Smooth muscle cell (in vitro differentiated cells): Measurements from ENCODE around the gene LLGL2. TPM values are rescaled to one million over a fixed set of nuclear protein-coding genes. Genes with fewer than 3 reads are reported as not detected.

Source experiments
- DNase-seq: peaks from one replicate; lab custom pipeline; 2025; ENCODE audit not compliant: unreplicated experiment; lab: John Stamatoyannopoulos, UW
- H2AFZ ChIP-seq: fragments of 200-600 bp; sonication (generic); 2 replicates; pipeline ENCODE4 v1.6.0; 2016; ENCODE audit warnings: antibody characterized with exemption, low read depth, mild to moderate bottlenecking
- H3F3A ChIP-seq: fragments of 200-600 bp; sonication (generic); 2 replicates; pipeline ENCODE4 v1.6.0; 2017; ENCODE audit warnings: antibody characterized with exemption, low read depth
- H3K27ac ChIP-seq: fragments of 200-600 bp; sonication (generic); 2 replicates; pipeline ENCODE4 v1.5.1; 2016; ENCODE audit warnings: low read depth, mild to moderate bottlenecking
- H3K27me3 ChIP-seq: fragments of 200-600 bp; sonication (generic); 2 replicates; pipeline ENCODE4 v1.6.1; 2016; ENCODE audit warnings: low read depth, mild to moderate bottlenecking
- H3K36me3 ChIP-seq: fragments of 200-600 bp; sonication (generic); 2 replicates; pipeline ENCODE4 v1.5.1; 2016; ENCODE audit warnings: low read depth
- H3K4me1 ChIP-seq: fragments of 200-600 bp; sonication (generic); 2 replicates; pipeline ENCODE4 v1.5.1; 2016; ENCODE audit warnings: low read depth
- H3K4me2 ChIP-seq: fragments of 200-600 bp; sonication (generic); 2 replicates; pipeline ENCODE4 v1.6.0; 2016; ENCODE audit warnings: mild to moderate bottlenecking
- H3K4me3 ChIP-seq: fragments of 200-600 bp; sonication (generic); 2 replicates; pipeline ENCODE4 v1.5.1; 2016; ENCODE audit warnings: mild to moderate bottlenecking
- H3K79me2 ChIP-seq: fragments of 200-600 bp; sonication (generic); 2 replicates; pipeline ENCODE4 v1.6.0; 2016; ENCODE audit warnings: low read depth, mild to moderate bottlenecking
- H3K9ac ChIP-seq: fragments of 200-600 bp; sonication (generic); 2 replicates; pipeline ENCODE4 v1.6.0; 2016; ENCODE audit warnings: low read depth
- H3K9me3 ChIP-seq: fragments of 200-600 bp; sonication (generic); replicated peaks from 2 replicates; pipeline ENCODE4 v1.5.1; 2016; ENCODE audit warnings: low read depth
- H4K20me1 ChIP-seq: fragments of 200-600 bp; sonication (generic); 2 replicates; pipeline ENCODE4 v1.6.0; 2016; ENCODE audit warnings: low read depth
- WGBS: methylation state at CpG from one replicate; pipeline ENCODE4 v1.1.7; 2016; ENCODE audit warnings: low lambda C conversion rate; 5-methylcytosine and 5-hydroxymethylcytosine counted together
- polyA plus RNA-seq: library from polyadenylated mRNA; unstranded; fragments of >200 nt; fragmentation: Nextera tagmentation; extraction: Ambion mirVana; gene quantifications from 2 replicates; pipeline ENCODE4 v1.2.1, GENCODE V29; 2016
- total RNA-seq: library from RNA; depleted of rRNA; stranded (reverse); fragments of >200 nt; gene quantifications from 2 replicates; pipeline ENCODE4 v1.2.3, GENCODE V29; 2014
- TF ChIP-seq, protein P1 (sequence below): fragments of 200-600 bp; sonication (generic); IDR thresholded peaks from 2 replicates; pipeline ENCODE4 v1.5.1; 2017; ENCODE audit warnings: borderline replicate concordance, mild to moderate bottlenecking, antibody characterized with exemption; ENCODE audit not compliant: insufficient read depth, poor library complexity, severe bottlenecking

Gene LLGL2
- total and polyA plus RNA-seq, 2 experiments from 2014 or later: 9.9 to 12.7 TPM

DNA sequence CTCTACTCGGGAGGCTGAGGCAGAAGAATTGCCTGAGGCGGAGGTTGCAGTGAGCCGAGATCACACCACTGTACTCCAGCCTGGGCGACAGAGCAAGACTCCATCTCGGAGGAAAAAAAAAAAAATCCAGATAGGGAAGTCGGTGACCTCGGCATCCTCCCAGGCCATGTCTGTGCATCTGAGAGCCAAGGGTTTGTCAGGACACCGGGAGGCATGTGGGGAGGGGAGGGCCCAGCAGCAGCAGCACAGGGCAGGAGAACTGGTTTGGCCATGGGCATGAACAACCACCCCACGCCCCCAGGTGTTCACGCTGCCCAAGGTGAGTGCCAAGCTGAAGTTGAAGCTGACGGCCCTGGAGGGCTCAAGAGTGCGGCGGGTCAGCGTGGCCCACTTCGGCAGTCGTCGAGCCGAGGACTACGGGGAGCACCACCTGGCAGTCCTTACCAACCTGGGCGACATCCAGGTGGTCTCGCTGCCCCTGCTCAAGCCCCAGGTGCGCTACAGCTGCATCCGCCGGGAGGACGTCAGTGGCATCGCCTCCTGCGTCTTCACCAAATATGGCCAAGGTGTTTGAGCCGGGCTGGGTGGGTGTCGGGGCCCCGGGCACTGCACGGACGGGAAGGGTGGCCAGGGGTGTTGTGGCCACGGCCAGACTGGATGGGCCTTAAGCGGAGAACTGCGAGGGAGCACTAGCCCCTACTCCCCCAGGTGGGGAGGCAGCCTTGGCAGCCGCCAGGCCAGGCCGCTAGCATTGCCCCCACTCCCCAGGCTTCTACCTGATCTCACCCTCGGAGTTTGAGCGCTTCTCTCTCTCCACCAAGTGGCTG is 47.4 kb downstream of the LLGL2 start:
- no peak overlapping the region for H3K4me2 ChIP-seq
- no peak overlapping the region for H2AFZ ChIP-seq
- no peaks in the 10 kb centered on the region for H3F3A ChIP-seq
- TF ChIP-seq, protein P1, sequence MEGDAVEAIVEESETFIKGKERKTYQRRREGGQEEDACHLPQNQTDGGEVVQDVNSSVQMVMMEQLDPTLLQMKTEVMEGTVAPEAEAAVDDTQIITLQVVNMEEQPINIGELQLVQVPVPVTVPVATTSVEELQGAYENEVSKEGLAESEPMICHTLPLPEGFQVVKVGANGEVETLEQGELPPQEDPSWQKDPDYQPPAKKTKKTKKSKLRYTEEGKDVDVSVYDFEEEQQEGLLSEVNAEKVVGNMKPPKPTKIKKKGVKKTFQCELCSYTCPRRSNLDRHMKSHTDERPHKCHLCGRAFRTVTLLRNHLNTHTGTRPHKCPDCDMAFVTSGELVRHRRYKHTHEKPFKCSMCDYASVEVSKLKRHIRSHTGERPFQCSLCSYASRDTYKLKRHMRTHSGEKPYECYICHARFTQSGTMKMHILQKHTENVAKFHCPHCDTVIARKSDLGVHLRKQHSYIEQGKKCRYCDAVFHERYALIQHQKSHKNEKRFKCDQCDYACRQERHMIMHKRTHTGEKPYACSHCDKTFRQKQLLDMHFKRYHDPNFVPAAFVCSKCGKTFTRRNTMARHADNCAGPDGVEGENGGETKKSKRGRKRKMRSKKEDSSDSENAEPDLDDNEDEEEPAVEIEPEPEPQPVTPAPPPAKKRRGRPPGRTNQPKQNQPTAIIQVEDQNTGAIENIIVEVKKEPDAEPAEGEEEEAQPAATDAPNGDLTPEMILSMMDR: no peak
- WGBS: 96% methylated on average over 39 of the region's 39 CpGs
- DNase-seq: no peak
- H3K27me3 ChIP-seq: no peaks in the 10 kb centered on the region
- H4K20me1 ChIP-seq: no peaks in the 10 kb centered on the region
- no peaks in the 10 kb centered on the region for H3K36me3 ChIP-seq
- H3K9me3 ChIP-seq: no peaks in the 10 kb centered on the region
- no peaks in the 10 kb centered on the region for H3K4me1 ChIP-seq
- H3K79me2 ChIP-seq: no peaks in the 10 kb centered on the region
- no peak overlapping the region for H3K9ac ChIP-seq
- H3K27ac ChIP-seq: no peak overlapping the region
- no peak overlapping the region for H3K4me3 ChIP-seq

- Histone ChIP-seq H3K36me3 (no peaks in the 10 kb centered on the region), H3K79me2 (no peaks in the 10 kb centered on the region), H4K20me1 (no peaks in the 10 kb centered on the region), H3K4me3 (no peak overlapping the region), H3K9ac (no peak overlapping the region), H3K9me3 (no peaks in the 10 kb centered on the region), H2AFZ (no peak overlapping the region), H3K4me2 (no peak overlapping the region), H3K4me1 (no peaks in the 10 kb centered on the region), H3K27me3 (no peaks in the 10 kb centered on the region), H3F3A (no peaks in the 10 kb centered on the region), H3K27ac (no peak overlapping the region)
- TF ChIP-seq, protein P1: no peak
- WGBS: 97% methylated on average over 10 of the region's 16 CpGs
- DNase-seq: no peak
Measured at GRCh38 chr17:75573540-75573957, 48.1 kb downstream of the LLGL2 start.

GRCh38 chr17:75573994-75574393 is 48.5 kb downstream of the LLGL2 start:
- Histone ChIP-seq H3K27ac (no peak overlapping the region), H2AFZ (no peak overlapping the region), H3K4me1 (no peaks in the 10 kb centered on the region), H3K36me3 (no peaks in the 10 kb centered on the region), H3K27me3 (no peaks in the 10 kb centered on the region), H3K79me2 (no peaks in the 10 kb centered on the region), H3F3A (no peaks in the 10 kb centered on the region), H3K4me2 (no peak overlapping the region), H4K20me1 (no peaks in the 10 kb centered on the region), H3K9me3 (no peaks in the 10 kb centered on the region), H3K9ac (no peak overlapping the region), H3K4me3 (no peak overlapping the region)
- TF ChIP-seq, protein P1: no peak
- DNase-seq: no peak
- WGBS: 95% methylated on average over 6 of the region's 13 CpGs
